Measurements from ENCODE around the gene HOXD4. TPM values are rescaled to one million over a fixed set of nuclear protein-coding genes. Genes with fewer than 3 reads are reported as not detected.

HOXD4 gene
- polyA plus RNA-seq, 2 of the 4 experiments (the other 2 are of a cell fraction): 0.27 to 0.87 TPM

DNA sequence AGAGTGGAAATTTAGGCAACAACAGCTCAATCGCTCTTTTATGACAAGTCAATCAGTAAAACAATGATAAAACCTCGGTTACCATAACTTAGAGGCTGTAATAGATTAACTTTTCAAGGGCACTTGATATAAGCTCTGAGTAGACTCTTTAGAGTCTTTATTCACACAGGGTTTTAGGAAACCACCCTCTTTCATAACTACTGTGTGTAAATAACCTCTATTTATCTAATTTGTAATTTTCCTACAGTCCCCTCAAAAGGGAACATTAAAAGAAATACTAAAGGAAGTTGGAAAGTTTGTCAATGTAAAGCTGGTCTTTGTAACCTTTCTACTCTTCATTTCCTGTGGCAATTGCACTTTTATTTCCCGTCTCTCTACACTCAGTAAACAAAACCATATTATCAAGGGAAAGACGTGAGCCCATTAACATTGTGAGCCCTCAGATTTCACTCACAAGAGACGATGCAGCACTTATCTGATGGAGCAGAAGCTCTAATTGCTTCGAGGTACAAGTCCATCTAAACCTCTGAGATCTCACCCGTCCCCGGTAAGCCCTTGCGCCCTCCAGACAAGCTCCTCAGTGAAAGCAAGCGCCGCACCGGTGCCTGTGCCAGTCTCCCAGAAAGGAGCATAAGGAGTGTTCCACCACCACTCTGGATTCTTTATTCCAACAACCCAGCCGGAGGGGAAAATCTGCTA lies 36.0 kb downstream of the HOXD4 start:
- FAIRE-seq (no peak), DNase-seq (ENCODE audit: low read depth in 1 of 2, low spot score in 1 of 2) (peak in 1 of 2 experiments; percentile 6), ATAC-seq (peak; percentile 40 to 56; a peak in 4 of 6 replicates)
- Histone ChIP-seq H3K9me3 (no peaks in the 10 kb centered on the region), H3K27ac (peak overlapping the region in 1 of 2 experiments; percentile 81; a peak in 2 of 6 replicates), H3K4me3 (peak overlapping the region; percentile 56), H3K4me2 (peak overlapping the region; percentile 72), H3K4me1 (0 out of 3 replicates have a peak, but pooled peaks cover 5% of the 10 kb centered on the region)
- ChIA-PET POLR2A (no interaction called here), CTCF (interaction anchor here (2.1 kb wide), 1 partner anchor 47 kb away, joined by 12 read pairs; no protein-coding TSS in a partner anchor)
- TF ChIP-seq, protein P1, sequence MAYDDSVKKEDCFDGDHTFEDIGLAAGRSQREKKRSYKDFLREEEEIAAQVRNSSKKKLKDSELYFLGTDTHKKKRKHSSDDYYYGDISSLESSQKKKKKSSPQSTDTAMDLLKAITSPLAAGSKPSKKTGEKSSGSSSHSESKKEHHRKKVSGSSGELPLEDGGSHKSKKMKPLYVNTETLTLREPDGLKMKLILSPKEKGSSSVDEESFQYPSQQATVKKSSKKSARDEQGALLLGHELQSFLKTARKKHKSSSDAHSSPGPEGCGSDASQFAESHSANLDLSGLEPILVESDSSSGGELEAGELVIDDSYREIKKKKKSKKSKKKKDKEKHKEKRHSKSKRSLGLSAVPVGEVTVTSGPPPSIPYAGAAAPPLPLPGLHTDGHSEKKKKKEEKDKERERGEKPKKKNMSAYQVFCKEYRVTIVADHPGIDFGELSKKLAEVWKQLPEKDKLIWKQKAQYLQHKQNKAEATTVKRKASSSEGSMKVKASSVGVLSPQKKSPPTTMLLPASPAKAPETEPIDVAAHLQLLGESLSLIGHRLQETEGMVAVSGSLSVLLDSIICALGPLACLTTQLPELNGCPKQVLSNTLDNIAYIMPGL (CRISPR knock-in tag; IDR thresholded peaks at IDR 0.05; ENCODE audit: borderline replicate concordance): no peak
- no peak for TF ChIP-seq HOXB5 (CRISPR knock-in tag; IDR thresholded peaks at IDR 0.05)
- no peak for TF ChIP-seq FOSL2 (IDR thresholded peaks at IDR 0.05)
- TF ChIP-seq FOSL2 (CRISPR knock-in tag; IDR thresholded peaks at IDR 0.05): no peak
- TF ChIP-seq, protein P2, sequence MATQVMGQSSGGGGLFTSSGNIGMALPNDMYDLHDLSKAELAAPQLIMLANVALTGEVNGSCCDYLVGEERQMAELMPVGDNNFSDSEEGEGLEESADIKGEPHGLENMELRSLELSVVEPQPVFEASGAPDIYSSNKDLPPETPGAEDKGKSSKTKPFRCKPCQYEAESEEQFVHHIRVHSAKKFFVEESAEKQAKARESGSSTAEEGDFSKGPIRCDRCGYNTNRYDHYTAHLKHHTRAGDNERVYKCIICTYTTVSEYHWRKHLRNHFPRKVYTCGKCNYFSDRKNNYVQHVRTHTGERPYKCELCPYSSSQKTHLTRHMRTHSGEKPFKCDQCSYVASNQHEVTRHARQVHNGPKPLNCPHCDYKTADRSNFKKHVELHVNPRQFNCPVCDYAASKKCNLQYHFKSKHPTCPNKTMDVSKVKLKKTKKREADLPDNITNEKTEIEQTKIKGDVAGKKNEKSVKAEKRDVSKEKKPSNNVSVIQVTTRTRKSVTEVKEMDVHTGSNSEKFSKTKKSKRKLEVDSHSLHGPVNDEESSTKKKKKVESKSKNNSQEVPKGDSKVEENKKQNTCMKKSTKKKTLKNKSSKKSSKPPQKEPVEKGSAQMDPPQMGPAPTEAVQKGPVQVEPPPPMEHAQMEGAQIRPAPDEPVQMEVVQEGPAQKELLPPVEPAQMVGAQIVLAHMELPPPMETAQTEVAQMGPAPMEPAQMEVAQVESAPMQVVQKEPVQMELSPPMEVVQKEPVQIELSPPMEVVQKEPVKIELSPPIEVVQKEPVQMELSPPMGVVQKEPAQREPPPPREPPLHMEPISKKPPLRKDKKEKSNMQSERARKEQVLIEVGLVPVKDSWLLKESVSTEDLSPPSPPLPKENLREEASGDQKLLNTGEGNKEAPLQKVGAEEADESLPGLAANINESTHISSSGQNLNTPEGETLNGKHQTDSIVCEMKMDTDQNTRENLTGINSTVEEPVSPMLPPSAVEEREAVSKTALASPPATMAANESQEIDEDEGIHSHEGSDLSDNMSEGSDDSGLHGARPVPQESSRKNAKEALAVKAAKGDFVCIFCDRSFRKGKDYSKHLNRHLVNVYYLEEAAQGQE (IDR thresholded peaks at IDR 0.05): no peak
- TF ChIP-seq, protein P3, sequence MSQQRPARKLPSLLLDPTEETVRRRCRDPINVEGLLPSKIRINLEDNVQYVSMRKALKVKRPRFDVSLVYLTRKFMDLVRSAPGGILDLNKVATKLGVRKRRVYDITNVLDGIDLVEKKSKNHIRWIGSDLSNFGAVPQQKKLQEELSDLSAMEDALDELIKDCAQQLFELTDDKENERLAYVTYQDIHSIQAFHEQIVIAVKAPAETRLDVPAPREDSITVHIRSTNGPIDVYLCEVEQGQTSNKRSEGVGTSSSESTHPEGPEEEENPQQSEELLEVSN (IDR thresholded peaks at IDR 0.05; ENCODE audit: borderline replicate concordance, low read depth): no peak
- TF ChIP-seq RCOR1 (IDR thresholded peaks at IDR 0.05; ENCODE audit: low read depth, low read length): no peak
- no peak for TF ChIP-seq HOXB13 (CRISPR knock-in tag; IDR thresholded peaks at IDR 0.05; ENCODE audit: low read depth)
- TF ChIP-seq, protein P4, sequence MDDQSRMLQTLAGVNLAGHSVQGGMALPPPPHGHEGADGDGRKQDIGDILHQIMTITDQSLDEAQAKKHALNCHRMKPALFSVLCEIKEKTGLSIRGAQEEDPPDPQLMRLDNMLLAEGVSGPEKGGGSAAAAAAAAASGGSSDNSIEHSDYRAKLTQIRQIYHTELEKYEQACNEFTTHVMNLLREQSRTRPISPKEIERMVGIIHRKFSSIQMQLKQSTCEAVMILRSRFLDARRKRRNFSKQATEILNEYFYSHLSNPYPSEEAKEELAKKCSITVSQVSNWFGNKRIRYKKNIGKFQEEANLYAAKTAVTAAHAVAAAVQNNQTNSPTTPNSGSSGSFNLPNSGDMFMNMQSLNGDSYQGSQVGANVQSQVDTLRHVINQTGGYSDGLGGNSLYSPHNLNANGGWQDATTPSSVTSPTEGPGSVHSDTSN (IDR thresholded peaks at IDR 0.05): no peak
- TF ChIP-seq, protein P5, sequence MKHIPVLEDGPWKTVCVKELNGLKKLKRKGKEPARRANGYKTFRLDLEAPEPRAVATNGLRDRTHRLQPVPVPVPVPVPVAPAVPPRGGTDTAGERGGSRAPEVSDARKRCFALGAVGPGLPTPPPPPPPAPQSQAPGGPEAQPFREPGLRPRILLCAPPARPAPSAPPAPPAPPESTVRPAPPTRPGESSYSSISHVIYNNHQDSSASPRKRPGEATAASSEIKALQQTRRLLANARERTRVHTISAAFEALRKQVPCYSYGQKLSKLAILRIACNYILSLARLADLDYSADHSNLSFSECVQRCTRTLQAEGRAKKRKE (CRISPR knock-in tag; IDR thresholded peaks at IDR 0.05; ENCODE audit: low read depth): no peak
- no peak for TF ChIP-seq TP53 (CRISPR knock-in tag; IDR thresholded peaks at IDR 0.05)
- TF ChIP-seq NPAS2 (CRISPR knock-in tag; IDR thresholded peaks at IDR 0.05; ENCODE audit: borderline replicate concordance): no peak
- TF ChIP-seq EHMT2 (IDR thresholded peaks at IDR 0.05; ENCODE audit: low read depth): no peak
- TF ChIP-seq PHF8 (IDR thresholded peaks at IDR 0.05; ENCODE audit: borderline replicate concordance, low read depth): no peak
- TF ChIP-seq RARB (CRISPR knock-in tag; IDR thresholded peaks at IDR 0.05): no peak
- TF ChIP-seq CBX8 (IDR thresholded peaks at IDR 0.05): no peak
- WGBS (ENCODE audit: missing lambda C conversion rate): 54% methylated on average over 13 of the region's 13 CpGs
